WTC11 (cell line): Measurements from ENCODE around the gene ZSCAN9. TPM values are rescaled to one million over a fixed set of nuclear protein-coding genes. Genes with fewer than 3 reads are reported as not detected.

Experiments
- ATAC-seq: fragments of 200-7000 bp; cut with Tn5 transposase; 2 replicates; pipeline ENCODE4 v1.10.0; 2021; ENCODE audit warnings: mild to moderate bottlenecking, moderate library complexity
- CTCF ChIA-PET: fragments of 300-600 bp; sonication (Branson Sonifier 250); formaldehyde crosslinking; loops from one replicate; lab custom pipeline; 2021; ENCODE audit warnings: antibody characterized with exemption; lab: Charles Lee
- POLR2A ChIA-PET: fragments of 350-600 bp; sonication (Branson Sonifier 250); formaldehyde crosslinking; loops from one replicate; lab custom pipeline; 2021; ENCODE audit warnings: antibody characterized with exemption; lab: Charles Lee
- DNase-seq: peaks from one replicate; pipeline ENCODE4 v3.0.0; 2021; ENCODE audit warnings: low spot score
- H3K27ac Mint-ChIP-seq: 2 replicates; pipeline ENCODE4 v1.8.0; 2021; ENCODE audit warnings: mixed read lengths
- H3K27me3 Mint-ChIP-seq: 2 replicates; pipeline ENCODE4 v1.8.0; 2021; ENCODE audit warnings: low read depth, mild to moderate bottlenecking, moderate library complexity, mixed read lengths
- H3K36me3 Mint-ChIP-seq: 2 replicates; pipeline ENCODE4 v1.8.0; 2021; ENCODE audit warnings: mixed read lengths
- H3K4me1 Mint-ChIP-seq: 2 replicates; pipeline ENCODE4 v1.8.0; 2022; ENCODE audit warnings: mixed read lengths
- H3K4me3 Mint-ChIP-seq: 2 replicates; pipeline ENCODE4 v1.8.0; 2021; ENCODE audit warnings: mild to moderate bottlenecking, moderate library complexity, mixed read lengths
- H3K9me3 Mint-ChIP-seq: 2 replicates; pipeline ENCODE4 v1.8.0; 2021; ENCODE audit warnings: mixed read lengths
- CBFB ChIP-seq: sonication (generic); formaldehyde crosslinking; IDR thresholded peaks from 2 replicates; pipeline ENCODE4 v1.8.1; 2022; ENCODE audit warnings: mild to moderate bottlenecking, low read depth, missing genetic modification reagents
- CREB1 ChIP-seq: sonication (generic); formaldehyde crosslinking; IDR thresholded peaks from 2 replicates; pipeline ENCODE4 v1.8.0; 2023; ENCODE audit warnings: mild to moderate bottlenecking, missing genetic modification reagents
- CREM ChIP-seq: sonication (generic); formaldehyde crosslinking; IDR thresholded peaks from 2 replicates; pipeline ENCODE4 v1.8.1; 2022; ENCODE audit warnings: mild to moderate bottlenecking, missing genetic modification reagents, moderate library complexity
- EMX1 ChIP-seq: fragments of 250-450 bp; sonication (Bioruptor Pico); IDR thresholded peaks from 2 replicates; pipeline ENCODE4 v1.8.0; 2021; ENCODE audit warnings: mild to moderate bottlenecking
- ETV6 ChIP-seq: sonication (generic); formaldehyde crosslinking; IDR thresholded peaks from 2 replicates; pipeline ENCODE4 v1.8.1; 2022; ENCODE audit warnings: mild to moderate bottlenecking, missing genetic modification reagents
- JAZF1 ChIP-seq: fragments of 250-450 bp; sonication (Bioruptor Pico); IDR thresholded peaks from 2 replicates; pipeline ENCODE4 v1.9.0; 2021; ENCODE audit warnings: moderate library complexity, mild to moderate bottlenecking, inconsistent platforms
- MXD4 ChIP-seq: fragments of 250-450 bp; sonication (Bioruptor Pico); IDR thresholded peaks from 2 replicates; pipeline ENCODE4 v1.8.0; 2021; ENCODE audit warnings: mild to moderate bottlenecking, moderate library complexity, borderline replicate concordance
- RELA ChIP-seq: sonication (generic); formaldehyde crosslinking; IDR thresholded peaks from 2 replicates; pipeline ENCODE4 v1.8.1; 2022; ENCODE audit warnings: missing genetic modification reagents, mild to moderate bottlenecking, borderline replicate concordance
- SOX15 ChIP-seq: fragments of 250-450 bp; sonication (Bioruptor Pico); IDR thresholded peaks from 2 replicates; pipeline ENCODE4 v1.9.0; 2021; ENCODE audit warnings: mild to moderate bottlenecking
- SP1 ChIP-seq: sonication (generic); formaldehyde crosslinking; conservative IDR thresholded peaks from 2 replicates; pipeline ENCODE4 v1.8.1; 2022; ENCODE audit warnings: missing genetic modification reagents
- TEAD1 ChIP-seq: sonication (generic); formaldehyde crosslinking; IDR thresholded peaks from 2 replicates; pipeline ENCODE4 v1.8.0; 2022; ENCODE audit warnings: mild to moderate bottlenecking, missing genetic modification reagents
- ZNF416 ChIP-seq: fragments of 250-450 bp; sonication (Bioruptor Pico); IDR thresholded peaks from 2 replicates; pipeline ENCODE4 v1.9.0; 2021; ENCODE audit warnings: mild to moderate bottlenecking, inconsistent platforms
- ZNF671 ChIP-seq: fragments of 250-450 bp; sonication (Bioruptor Pico); IDR thresholded peaks from 2 replicates; pipeline ENCODE4 v1.8.0; 2021; ENCODE audit warnings: mild to moderate bottlenecking
- total RNA-seq: library from RNA; stranded (reverse); gene quantifications from 3 replicates; pipeline ENCODE4 v1.2.3, GENCODE V29; 2021
- TF ChIP-seq, protein P1 (sequence below): sonication (generic); formaldehyde crosslinking; conservative IDR thresholded peaks from 2 replicates; pipeline ENCODE4 v1.8.1; 2023; ENCODE audit warnings: mild to moderate bottlenecking, low read depth, missing genetic modification reagents, moderate library complexity
- TF ChIP-seq, protein P2 (sequence below): fragments of 250-450 bp; sonication (Bioruptor Pico); conservative IDR thresholded peaks from 2 replicates; pipeline ENCODE4 v1.9.0; 2021; ENCODE audit warnings: mild to moderate bottlenecking
- TF ChIP-seq, protein P3 (sequence below): sonication (generic); formaldehyde crosslinking; IDR thresholded peaks from 2 replicates; pipeline ENCODE4 v1.8.0; 2022; ENCODE audit warnings: mild to moderate bottlenecking, missing genetic modification reagents
- TF ChIP-seq, protein P4 (sequence below): sonication (generic); formaldehyde crosslinking; IDR thresholded peaks from 2 replicates; pipeline ENCODE4 v1.8.0; 2023; ENCODE audit warnings: missing genetic modification reagents, mild to moderate bottlenecking, borderline replicate concordance
- TF ChIP-seq, protein P5 (sequence below): sonication (generic); formaldehyde crosslinking; IDR thresholded peaks from 2 replicates; pipeline ENCODE4 v1.8.1; 2023; ENCODE audit warnings: mild to moderate bottlenecking, missing genetic modification reagents
- TF ChIP-seq, protein P6 (sequence below): fragments of 250-450 bp; sonication (Bioruptor Pico); IDR thresholded peaks from 2 replicates; pipeline ENCODE4 v1.9.0; 2021; ENCODE audit warnings: mild to moderate bottlenecking
- TF ChIP-seq, protein P7 (sequence below): fragments of 250-450 bp; sonication (Bioruptor Pico); IDR thresholded peaks from 2 replicates; pipeline ENCODE4 v1.8.0; 2021; ENCODE audit warnings: mild to moderate bottlenecking

ZSCAN9 gene
- total RNA-seq, 1 experiment from 2014 or later, result 15.1 TPM

DNA sequence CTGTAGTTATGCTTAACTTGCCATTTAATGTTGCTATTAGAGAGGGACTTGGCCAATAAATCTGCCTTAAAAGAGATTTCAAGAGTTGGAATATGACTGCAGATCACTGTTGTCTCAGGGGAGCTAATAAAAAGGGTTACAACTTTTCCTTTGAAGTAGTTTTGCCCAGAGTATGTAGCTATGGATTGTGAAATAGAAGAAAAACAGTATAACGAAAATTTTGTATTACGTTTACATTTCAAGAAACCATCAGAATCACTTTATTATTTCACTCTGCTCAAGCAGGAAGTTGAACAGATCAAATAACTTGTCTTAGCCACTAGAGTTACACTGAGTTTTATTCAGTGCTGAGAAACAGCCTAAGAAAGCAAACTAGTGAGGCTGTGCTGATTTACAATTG lies 38.8 kb downstream of the ZSCAN9 start (continued):
- TF ChIP-seq, protein P1, sequence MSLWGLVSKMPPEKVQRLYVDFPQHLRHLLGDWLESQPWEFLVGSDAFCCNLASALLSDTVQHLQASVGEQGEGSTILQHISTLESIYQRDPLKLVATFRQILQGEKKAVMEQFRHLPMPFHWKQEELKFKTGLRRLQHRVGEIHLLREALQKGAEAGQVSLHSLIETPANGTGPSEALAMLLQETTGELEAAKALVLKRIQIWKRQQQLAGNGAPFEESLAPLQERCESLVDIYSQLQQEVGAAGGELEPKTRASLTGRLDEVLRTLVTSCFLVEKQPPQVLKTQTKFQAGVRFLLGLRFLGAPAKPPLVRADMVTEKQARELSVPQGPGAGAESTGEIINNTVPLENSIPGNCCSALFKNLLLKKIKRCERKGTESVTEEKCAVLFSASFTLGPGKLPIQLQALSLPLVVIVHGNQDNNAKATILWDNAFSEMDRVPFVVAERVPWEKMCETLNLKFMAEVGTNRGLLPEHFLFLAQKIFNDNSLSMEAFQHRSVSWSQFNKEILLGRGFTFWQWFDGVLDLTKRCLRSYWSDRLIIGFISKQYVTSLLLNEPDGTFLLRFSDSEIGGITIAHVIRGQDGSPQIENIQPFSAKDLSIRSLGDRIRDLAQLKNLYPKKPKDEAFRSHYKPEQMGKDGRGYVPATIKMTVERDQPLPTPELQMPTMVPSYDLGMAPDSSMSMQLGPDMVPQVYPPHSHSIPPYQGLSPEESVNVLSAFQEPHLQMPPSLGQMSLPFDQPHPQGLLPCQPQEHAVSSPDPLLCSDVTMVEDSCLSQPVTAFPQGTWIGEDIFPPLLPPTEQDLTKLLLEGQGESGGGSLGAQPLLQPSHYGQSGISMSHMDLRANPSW (CRISPR knock-in tag), result no peak
- TF ChIP-seq ZNF671 (CRISPR knock-in tag), result no peak
- TF ChIP-seq, protein P2, sequence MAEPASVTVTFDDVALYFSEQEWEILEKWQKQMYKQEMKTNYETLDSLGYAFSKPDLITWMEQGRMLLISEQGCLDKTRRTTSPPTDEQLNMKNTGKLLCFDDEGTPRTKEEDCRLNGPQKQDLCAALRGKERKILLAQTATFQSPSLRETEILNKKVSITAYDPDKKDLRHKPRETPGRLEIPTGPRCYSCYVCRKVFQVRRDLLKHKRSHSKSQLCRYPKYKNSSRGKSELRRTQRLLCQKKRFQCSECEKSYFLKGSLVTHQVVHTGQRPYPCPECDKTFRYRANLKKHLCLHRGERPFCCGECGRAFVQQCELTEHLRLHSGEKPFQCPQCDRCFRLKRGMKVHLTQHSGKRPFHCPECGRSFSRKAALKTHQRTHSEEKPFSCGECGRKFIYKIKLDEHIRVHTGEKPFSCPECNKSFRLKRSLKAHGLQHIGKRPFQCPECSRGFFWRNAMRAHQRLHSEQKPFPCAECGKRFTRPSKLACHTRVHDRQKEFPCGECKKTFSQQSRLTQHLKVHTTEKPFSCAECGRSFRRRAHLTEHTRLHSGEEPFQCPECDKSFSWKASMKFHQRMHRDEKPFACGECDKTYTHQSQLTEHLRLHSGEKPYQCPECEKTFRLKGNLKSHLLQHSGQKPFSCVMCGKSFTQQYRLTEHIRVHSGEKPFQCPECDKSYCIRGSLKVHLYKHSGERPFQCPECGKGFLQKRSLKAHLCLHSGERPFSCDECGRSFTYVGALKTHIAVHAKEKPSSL (CRISPR knock-in tag), result no peak
- no peak for TF ChIP-seq MXD4 (CRISPR knock-in tag)
- TF ChIP-seq, protein P3, sequence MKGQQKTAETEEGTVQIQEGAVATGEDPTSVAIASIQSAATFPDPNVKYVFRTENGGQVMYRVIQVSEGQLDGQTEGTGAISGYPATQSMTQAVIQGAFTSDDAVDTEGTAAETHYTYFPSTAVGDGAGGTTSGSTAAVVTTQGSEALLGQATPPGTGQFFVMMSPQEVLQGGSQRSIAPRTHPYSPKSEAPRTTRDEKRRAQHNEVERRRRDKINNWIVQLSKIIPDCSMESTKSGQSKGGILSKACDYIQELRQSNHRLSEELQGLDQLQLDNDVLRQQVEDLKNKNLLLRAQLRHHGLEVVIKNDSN, result no peak

DNA sequence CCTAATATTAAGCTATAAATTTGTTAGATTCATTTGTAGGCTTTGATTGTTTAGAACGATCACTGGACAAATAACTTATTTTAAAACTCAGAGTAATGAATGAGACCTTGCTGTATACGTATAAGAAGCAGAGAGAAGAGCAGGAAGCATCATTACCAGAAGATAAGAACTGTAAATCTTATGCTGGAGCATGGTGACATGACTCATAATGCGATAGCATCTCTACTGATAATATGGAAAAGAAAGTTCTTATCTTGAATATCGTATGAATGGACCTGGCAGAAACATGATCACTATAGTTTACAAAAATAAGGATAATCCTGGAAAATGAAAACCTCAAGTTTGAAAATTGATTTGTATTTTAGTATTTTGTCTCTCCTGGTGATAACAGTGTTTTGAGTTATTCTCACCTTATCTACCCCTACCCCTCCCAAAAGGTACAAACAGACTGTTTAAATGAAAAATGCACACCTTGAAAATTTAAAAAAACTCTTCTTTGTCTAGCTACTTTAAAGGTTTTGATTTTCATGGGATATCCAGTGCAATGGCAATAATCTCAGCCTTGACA lies 39.8 kb downstream of the ZSCAN9 start:
- ChIA-PET POLR2A (no interaction called here), CTCF (interaction anchor here (2.7 kb wide), 1 partner anchor 91 kb away, joined by 34 read pairs; no protein-coding TSS in a partner anchor)
- H3K36me3 Mint-ChIP-seq, result no peaks in the 10 kb centered on the region
- DNase-seq (no peak), ATAC-seq (no peak)
- H3K9me3 Mint-ChIP-seq, result no peaks in the 10 kb centered on the region
- peaks cover 53% of the 10 kb centered on the region for H3K27me3 Mint-ChIP-seq
- H3K4me1 Mint-ChIP-seq, result no peaks in the 10 kb centered on the region
- no peak overlapping the region for H3K4me3 Mint-ChIP-seq
- no peak overlapping the region for H3K27ac Mint-ChIP-seq
- TF ChIP-seq, protein P4, sequence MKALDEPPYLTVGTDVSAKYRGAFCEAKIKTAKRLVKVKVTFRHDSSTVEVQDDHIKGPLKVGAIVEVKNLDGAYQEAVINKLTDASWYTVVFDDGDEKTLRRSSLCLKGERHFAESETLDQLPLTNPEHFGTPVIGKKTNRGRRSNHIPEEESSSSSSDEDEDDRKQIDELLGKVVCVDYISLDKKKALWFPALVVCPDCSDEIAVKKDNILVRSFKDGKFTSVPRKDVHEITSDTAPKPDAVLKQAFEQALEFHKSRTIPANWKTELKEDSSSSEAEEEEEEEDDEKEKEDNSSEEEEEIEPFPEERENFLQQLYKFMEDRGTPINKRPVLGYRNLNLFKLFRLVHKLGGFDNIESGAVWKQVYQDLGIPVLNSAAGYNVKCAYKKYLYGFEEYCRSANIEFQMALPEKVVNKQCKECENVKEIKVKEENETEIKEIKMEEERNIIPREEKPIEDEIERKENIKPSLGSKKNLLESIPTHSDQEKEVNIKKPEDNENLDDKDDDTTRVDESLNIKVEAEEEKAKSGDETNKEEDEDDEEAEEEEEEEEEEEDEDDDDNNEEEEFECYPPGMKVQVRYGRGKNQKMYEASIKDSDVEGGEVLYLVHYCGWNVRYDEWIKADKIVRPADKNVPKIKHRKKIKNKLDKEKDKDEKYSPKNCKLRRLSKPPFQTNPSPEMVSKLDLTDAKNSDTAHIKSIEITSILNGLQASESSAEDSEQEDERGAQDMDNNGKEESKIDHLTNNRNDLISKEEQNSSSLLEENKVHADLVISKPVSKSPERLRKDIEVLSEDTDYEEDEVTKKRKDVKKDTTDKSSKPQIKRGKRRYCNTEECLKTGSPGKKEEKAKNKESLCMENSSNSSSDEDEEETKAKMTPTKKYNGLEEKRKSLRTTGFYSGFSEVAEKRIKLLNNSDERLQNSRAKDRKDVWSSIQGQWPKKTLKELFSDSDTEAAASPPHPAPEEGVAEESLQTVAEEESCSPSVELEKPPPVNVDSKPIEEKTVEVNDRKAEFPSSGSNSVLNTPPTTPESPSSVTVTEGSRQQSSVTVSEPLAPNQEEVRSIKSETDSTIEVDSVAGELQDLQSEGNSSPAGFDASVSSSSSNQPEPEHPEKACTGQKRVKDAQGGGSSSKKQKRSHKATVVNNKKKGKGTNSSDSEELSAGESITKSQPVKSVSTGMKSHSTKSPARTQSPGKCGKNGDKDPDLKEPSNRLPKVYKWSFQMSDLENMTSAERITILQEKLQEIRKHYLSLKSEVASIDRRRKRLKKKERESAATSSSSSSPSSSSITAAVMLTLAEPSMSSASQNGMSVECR (CRISPR knock-in tag), result no peak
- TF ChIP-seq ETV6 (CRISPR knock-in tag) (no peak), CBFB (CRISPR knock-in tag) (no peak), EMX1 (CRISPR knock-in tag) (no peak), RELA (CRISPR knock-in tag) (no peak), SP1 (CRISPR knock-in tag) (no peak), ZNF416 (CRISPR knock-in tag) (no peak), SOX15 (CRISPR knock-in tag) (no peak), CREM (CRISPR knock-in tag) (no peak), CREB1 (CRISPR knock-in tag) (no peak), JAZF1 (CRISPR knock-in tag) (no peak), TEAD1 (CRISPR knock-in tag) (no peak)
- TF ChIP-seq, protein P5, sequence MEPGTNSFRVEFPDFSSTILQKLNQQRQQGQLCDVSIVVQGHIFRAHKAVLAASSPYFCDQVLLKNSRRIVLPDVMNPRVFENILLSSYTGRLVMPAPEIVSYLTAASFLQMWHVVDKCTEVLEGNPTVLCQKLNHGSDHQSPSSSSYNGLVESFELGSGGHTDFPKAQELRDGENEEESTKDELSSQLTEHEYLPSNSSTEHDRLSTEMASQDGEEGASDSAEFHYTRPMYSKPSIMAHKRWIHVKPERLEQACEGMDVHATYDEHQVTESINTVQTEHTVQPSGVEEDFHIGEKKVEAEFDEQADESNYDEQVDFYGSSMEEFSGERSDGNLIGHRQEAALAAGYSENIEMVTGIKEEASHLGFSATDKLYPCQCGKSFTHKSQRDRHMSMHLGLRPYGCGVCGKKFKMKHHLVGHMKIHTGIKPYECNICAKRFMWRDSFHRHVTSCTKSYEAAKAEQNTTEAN (CRISPR knock-in tag), result no peak
- TF ChIP-seq, protein P6, sequence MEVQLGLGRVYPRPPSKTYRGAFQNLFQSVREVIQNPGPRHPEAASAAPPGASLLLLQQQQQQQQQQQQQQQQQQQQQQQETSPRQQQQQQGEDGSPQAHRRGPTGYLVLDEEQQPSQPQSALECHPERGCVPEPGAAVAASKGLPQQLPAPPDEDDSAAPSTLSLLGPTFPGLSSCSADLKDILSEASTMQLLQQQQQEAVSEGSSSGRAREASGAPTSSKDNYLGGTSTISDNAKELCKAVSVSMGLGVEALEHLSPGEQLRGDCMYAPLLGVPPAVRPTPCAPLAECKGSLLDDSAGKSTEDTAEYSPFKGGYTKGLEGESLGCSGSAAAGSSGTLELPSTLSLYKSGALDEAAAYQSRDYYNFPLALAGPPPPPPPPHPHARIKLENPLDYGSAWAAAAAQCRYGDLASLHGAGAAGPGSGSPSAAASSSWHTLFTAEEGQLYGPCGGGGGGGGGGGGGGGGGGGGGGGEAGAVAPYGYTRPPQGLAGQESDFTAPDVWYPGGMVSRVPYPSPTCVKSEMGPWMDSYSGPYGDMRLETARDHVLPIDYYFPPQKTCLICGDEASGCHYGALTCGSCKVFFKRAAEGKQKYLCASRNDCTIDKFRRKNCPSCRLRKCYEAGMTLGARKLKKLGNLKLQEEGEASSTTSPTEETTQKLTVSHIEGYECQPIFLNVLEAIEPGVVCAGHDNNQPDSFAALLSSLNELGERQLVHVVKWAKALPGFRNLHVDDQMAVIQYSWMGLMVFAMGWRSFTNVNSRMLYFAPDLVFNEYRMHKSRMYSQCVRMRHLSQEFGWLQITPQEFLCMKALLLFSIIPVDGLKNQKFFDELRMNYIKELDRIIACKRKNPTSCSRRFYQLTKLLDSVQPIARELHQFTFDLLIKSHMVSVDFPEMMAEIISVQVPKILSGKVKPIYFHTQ, result no peak
- TF ChIP-seq, protein P3, result no peak
- TF ChIP-seq, protein P7, sequence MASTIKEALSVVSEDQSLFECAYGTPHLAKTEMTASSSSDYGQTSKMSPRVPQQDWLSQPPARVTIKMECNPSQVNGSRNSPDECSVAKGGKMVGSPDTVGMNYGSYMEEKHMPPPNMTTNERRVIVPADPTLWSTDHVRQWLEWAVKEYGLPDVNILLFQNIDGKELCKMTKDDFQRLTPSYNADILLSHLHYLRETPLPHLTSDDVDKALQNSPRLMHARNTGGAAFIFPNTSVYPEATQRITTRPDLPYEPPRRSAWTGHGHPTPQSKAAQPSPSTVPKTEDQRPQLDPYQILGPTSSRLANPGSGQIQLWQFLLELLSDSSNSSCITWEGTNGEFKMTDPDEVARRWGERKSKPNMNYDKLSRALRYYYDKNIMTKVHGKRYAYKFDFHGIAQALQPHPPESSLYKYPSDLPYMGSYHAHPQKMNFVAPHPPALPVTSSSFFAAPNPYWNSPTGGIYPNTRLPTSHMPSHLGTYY, result no peak
